Peyer's patch (tissue), 4 donors: ENCODE measurements around the gene IFT57.

Source experiments
- POLR2A ChIP-seq, 2 donors: fragments of 450-650 bp; IDR thresholded peaks; one replicate each; pipeline ENCODE4 v1.5.1; 2017; ENCODE audit warnings: antibody characterized with exemption in 2 of 2, mild to moderate bottlenecking in 2 of 2, moderate library complexity in 2 of 2
- TF ChIP-seq, protein P1 (sequence below), 6 experiments: fragments of 450-650 bp in 4 of 6; fragments of 200-600 bp in 2 of 6; sonication (generic) in 1 of 6; IDR thresholded peaks; one replicate each; pipeline ENCODE4 v1.5.1; 2017 to 2019; ENCODE audit warnings: antibody characterized with exemption in 6 of 6, mild to moderate bottlenecking in 3 of 6, moderate library complexity in 1 of 6

DNA sequence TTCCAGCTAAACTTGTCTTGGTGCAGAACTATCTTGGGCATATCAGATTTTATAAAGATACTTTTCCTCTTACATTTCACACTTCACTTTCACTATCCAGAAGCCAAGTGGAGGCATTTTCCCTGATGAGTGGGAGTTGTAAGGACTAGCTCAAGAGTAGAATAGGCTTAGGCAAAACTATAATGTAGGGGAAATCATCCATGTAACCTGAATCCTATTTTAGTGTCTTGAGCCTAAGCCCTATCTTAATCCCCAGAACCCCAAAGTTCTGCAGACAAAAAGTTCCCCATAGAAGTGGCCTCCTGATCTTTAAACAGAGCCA is 89.2 kb downstream of the IFT57 start:
- TF ChIP-seq, protein P1, sequence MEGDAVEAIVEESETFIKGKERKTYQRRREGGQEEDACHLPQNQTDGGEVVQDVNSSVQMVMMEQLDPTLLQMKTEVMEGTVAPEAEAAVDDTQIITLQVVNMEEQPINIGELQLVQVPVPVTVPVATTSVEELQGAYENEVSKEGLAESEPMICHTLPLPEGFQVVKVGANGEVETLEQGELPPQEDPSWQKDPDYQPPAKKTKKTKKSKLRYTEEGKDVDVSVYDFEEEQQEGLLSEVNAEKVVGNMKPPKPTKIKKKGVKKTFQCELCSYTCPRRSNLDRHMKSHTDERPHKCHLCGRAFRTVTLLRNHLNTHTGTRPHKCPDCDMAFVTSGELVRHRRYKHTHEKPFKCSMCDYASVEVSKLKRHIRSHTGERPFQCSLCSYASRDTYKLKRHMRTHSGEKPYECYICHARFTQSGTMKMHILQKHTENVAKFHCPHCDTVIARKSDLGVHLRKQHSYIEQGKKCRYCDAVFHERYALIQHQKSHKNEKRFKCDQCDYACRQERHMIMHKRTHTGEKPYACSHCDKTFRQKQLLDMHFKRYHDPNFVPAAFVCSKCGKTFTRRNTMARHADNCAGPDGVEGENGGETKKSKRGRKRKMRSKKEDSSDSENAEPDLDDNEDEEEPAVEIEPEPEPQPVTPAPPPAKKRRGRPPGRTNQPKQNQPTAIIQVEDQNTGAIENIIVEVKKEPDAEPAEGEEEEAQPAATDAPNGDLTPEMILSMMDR (IDR thresholded peaks at IDR 0.05): no peak
- TF ChIP-seq POLR2A (IDR thresholded peaks at IDR 0.05): no peak
